Subcutaneous abdominal adipose tissue (tissue), 5 donors: ENCODE measurements around the gene RBCK1.
"Not testable (repeated sequence)": the region's sequence is repeated elsewhere in the genome, so short reads cannot be mapped to it uniquely, and the experiment has no call there.

ENCODE experiments used
- H3K27ac ChIP-seq: one replicate; pipeline ENCODE4 v1.7.0; 2013; ENCODE audit warnings: low read depth, mild to moderate bottlenecking, inconsistent platforms, low read length, moderate library complexity
- H3K27me3 ChIP-seq, 5 donors: one replicate each; pipeline ENCODE4 v1.7.0; 2013; ENCODE audit warnings: low read length in 5 of 5, inconsistent platforms in 1 of 5; ENCODE audit not compliant: control insufficient read depth in 5 of 5, insufficient read depth in 4 of 5
- H3K36me3 ChIP-seq, 5 donors: one replicate each; pipeline ENCODE4 v1.7.0; 2013; ENCODE audit warnings: low read length in 5 of 5; ENCODE audit not compliant: control insufficient read depth in 5 of 5, insufficient read depth in 5 of 5
- H3K4me1 ChIP-seq, 5 donors: one replicate each; pipeline ENCODE4 v1.7.0; 2013; ENCODE audit warnings: low read length in 5 of 5, mild to moderate bottlenecking in 3 of 5, moderate library complexity in 1 of 5; ENCODE audit not compliant: control insufficient read depth in 5 of 5, insufficient read depth in 5 of 5
- H3K4me3 ChIP-seq, 5 donors: one replicate each; pipeline ENCODE4 v1.7.0; 2013; ENCODE audit warnings: low read length in 5 of 5, low read depth in 1 of 5
- H3K9ac ChIP-seq, 5 donors: one replicate each; pipeline ENCODE4 v1.7.0; 2013; ENCODE audit warnings: low read length in 5 of 5, mild to moderate bottlenecking in 4 of 5, moderate library complexity in 3 of 5
- H3K9me3 ChIP-seq, 5 donors: one replicate each; pipeline ENCODE4 v1.7.0; 2013; ENCODE audit warnings: low read length in 5 of 5; ENCODE audit not compliant: control insufficient read depth in 5 of 5
- donor health status: healthy.
- donor health status: healthy.
- donor health status: healthy.
- donor health status: healthy.
- donor health status: healthy.

Gene RBCK1

DNA sequence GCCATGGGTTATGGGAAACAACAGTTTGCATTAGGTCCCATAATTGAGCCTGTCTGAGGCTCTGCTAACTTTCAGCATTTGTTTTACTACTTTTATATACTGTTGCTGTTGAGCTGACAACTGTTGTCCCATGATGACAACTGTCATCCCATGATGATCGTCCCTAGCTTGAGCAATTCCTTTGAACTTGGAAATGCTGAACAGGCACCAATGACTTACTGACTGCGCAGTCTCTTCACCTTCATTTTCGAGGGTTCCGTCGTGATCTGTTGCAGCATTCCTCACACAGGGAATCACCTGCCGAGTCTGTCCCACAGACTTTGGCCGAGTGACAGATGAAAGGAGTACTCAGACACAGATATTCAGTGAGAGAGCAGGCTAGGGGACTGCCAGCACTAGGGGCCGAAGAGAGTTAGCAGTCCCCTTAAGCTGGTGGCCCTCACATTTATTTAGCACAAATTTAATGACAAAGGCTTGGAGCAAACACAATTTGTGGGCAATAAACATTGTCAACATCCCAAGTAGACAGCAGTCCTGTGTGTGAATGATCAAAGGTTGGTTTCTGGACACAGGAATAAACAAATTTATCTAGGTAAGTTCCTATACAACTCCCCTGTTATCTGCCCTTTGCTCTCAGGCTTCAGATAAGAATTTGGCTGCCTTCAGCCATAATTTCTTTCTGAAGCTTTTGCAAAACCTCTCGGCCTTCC lies 64.2 kb downstream of the RBCK1 start:
- Histone ChIP-seq H3K4me1 (peaks cover 0 to 3% (median 0%) of the 10 kb centered on the region in 5 donors), H3K9me3 (peaks cover 0 to 4% (median 3%) of the 10 kb centered on the region in 5 donors), H3K9ac (no peak overlapping the region), H3K4me3 (no peak overlapping the region), H3K27ac (no peak overlapping the region), H3K36me3 (peaks cover 0 to 3% (median 0%) of the 10 kb centered on the region in 5 donors), H3K27me3 (peaks cover 0 to 6% (median 0%) of the 10 kb centered on the region in 5 donors)

DNA sequence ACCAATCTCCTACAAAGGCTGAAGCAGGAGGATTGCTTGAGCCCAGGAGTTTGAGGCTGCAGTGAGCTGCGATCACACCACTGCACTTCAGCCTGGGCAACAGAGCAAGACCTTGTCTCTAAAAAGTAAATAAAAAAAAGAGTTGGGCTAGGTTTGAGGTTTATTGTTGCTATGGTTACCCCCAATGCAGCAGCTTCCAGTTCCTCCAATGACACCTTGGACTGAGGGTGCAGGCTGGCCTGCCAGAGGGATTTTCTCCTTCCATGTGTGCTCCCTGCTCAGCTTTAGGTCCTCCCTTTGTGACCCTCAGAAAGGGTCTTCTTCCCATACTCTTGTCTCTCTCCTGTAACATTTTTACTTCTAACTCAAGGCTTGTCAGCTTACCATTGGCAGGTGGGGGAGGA lies 64.8 kb downstream of the RBCK1 start:
- no peak overlapping the region for H3K27ac ChIP-seq
- peaks cover 0 to 4% (median 3%) of the 10 kb centered on the region in 5 donors for H3K9me3 ChIP-seq
- no peak overlapping the region for H3K9ac ChIP-seq

DNA sequence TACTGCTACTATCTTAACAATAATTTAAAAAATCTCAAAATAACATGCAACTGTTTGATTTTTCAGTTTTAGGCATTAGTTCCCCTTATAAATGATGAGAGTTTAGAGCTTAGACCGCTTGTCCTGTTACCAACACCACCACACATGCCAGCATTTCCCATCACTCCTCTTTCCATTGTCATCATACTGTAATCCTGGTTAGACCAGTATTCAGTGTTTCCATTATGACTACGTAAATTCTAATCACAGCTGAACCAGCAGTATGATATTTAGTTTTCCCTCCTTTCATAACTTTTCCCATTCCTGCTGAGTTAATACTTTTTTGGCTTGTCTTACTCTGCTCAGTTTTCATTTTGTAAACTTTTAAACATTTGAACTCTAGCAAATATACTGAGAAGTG lies 66.5 kb downstream of the RBCK1 start:
- Histone ChIP-seq H3K27me3 (no peaks in the 10 kb centered on the region), H3K4me1 (peaks cover 0 to 12% (median 2%) of the 10 kb centered on the region in 5 donors), H3K9me3 (peaks cover 0 to 4% (median 3%) of the 10 kb centered on the region in 5 donors), H3K9ac (no peak overlapping the region), H3K27ac (no peak overlapping the region), H3K36me3 (peaks cover 0 to 11% (median 2%) of the 10 kb centered on the region in 5 donors), H3K4me3 (no peak overlapping the region)

More for the DNA sequence above, 64.8 kb downstream of the RBCK1 start:
- Histone ChIP-seq H3K4me3 (no peak overlapping the region), H3K36me3 (peaks cover 0 to 4% (median 0%) of the 10 kb centered on the region in 5 donors), H3K27me3 (peaks cover 0 to 6% (median 0%) of the 10 kb centered on the region in 5 donors), H3K4me1 (peaks cover 0 to 4% (median 0%) of the 10 kb centered on the region in 5 donors)

DNA sequence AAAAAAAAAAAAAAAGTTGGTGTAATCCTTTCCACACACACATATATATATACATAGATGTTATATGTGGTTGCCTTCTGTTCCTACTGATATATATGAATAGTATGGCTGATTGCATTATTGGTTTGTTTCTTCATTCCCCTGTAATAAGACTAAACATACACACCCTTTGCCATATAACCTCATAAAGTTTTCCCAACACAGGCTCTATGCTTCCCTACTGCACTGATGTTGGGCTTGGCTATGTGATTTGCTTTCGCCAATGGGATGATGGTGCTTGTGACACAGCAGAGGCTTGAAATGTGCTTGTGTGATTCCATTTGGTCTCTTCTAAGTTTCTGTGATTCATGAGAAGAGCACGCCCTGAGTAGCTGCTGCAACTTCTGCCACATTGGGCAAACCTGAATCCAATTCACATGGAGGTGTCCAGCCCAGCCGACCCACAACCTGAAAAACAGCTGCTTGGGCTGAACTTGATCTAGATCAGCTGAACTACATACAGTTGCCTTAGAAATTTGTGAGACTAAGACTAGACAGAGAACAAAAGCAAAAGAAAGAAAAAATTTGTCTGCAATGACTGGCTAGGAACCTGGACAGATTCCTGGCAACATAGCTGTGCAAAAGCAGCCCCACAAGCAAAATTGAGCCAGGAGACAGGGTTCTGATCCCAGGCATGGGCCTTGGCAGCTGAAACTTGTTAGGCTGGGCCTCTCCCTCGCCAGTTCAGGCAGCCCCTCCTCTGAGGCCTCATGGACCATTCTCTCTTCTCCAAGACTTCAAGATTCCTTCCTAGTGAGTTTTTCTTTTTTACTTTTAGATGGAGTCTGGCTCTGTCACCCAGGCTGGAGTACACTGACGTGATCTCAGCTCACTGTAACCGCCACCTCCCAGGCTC lies 67.6 kb downstream of the RBCK1 start:
- peaks cover 0 to 12% (median 2%) of the 10 kb centered on the region in 5 donors for H3K4me1 ChIP-seq
- peaks cover 2 to 11% (median 4%) of the 10 kb centered on the region in 5 donors for H3K36me3 ChIP-seq
- no peaks in the 10 kb centered on the region for H3K9me3 ChIP-seq
- H3K27ac ChIP-seq = no peak overlapping the region
- H3K9ac ChIP-seq = no peak overlapping the region
- no peak overlapping the region for H3K4me3 ChIP-seq
- no peaks in the 10 kb centered on the region for H3K27me3 ChIP-seq

DNA sequence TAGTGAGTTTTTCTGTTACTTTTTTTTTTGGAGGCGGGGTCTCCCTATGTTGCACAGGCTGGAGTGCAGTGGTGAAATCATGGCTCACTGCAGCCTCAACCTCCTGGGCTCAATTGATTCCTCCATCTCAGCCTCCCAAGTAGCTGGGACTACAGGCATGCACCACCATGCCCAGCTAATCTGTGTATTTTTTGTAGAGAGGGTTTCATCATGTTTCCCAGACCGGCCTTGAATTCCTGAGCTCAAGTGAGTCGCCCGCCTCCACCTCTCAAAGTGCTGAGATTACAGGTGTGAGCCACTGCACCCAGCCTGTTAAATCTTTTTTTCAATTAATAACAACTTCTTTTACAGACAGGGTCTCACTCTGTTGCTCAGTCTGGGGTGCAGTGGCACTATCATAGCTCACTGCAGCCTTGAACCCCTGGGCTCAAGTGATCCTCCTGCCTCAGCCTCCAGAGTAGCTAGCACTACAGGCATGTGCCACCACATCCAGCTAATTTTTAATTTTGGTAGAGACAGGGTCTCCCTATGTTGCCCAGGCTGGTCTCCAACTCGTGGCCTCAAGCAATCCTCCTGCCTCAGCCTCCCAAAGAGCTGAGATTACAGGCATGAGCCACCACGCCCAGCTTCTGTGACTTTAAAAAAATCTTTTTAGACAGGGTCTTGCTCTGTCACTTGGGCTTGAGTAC lies 68.6 kb downstream of the RBCK1 start:
- H3K4me3 ChIP-seq, H3K9me3 ChIP-seq, H3K9ac ChIP-seq, H3K27ac ChIP-seq, H3K27me3 ChIP-seq: not testable (repeated sequence)
- H3K36me3 ChIP-seq = peaks cover 5 to 19% (median 8%) of the 10 kb centered on the region in 5 donors
- peaks cover 0 to 12% (median 2%) of the 10 kb centered on the region in 5 donors for H3K4me1 ChIP-seq

DNA sequence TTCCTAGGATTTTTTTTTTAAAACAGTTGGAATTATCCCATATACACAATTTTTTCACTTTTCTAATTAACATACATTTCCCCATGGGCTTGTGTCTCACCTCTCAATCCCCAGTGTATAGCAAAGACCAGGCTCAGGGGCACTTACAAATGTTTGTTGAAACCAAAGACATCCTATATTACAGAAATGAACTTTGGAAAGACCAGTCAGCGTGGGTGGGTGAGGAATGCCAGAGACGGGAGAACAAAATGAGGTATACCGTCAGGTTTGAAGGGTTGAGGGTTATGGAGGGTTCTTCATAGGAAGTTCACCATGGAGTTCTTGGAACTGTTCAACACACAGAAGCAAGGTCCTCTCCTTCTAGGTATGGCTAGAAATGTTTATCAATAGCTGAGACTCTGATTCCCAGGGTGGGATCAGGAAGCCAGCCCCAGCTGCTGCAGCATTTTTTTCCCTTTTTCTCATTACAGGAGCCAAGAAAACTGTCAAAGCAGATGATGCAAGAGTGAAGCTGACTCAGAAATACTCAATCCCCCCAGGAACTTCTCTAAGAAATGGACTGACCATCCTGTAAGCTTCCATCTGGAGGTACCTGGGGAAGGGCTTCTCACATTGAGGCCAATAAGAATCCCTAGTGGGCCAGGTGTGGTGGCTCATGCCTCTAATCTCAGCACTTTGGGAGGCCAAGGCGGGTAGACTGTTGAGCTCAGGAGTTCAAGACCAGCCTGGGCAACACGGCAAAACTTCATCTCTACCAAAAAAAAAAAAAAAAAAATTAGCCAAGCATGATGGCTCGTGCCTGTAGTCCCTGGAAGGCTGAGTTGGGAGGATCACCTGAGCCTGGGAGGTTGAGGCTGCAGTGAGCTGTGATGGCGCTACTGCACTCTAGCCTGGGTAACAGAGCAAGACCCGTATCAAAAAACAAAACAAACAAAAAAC lies 70.2 kb downstream of the RBCK1 start:
- Histone ChIP-seq H3K9me3 (no peaks in the 10 kb centered on the region), H3K27ac (no peak overlapping the region), H3K27me3 (no peaks in the 10 kb centered on the region), H3K4me1 (peaks cover 0 to 12% (median 2%) of the 10 kb centered on the region in 5 donors), H3K36me3 (peaks cover 16 to 32% (median 20%) of the 10 kb centered on the region in 5 donors), H3K4me3 (no peak overlapping the region), H3K9ac (no peak overlapping the region)

DNA sequence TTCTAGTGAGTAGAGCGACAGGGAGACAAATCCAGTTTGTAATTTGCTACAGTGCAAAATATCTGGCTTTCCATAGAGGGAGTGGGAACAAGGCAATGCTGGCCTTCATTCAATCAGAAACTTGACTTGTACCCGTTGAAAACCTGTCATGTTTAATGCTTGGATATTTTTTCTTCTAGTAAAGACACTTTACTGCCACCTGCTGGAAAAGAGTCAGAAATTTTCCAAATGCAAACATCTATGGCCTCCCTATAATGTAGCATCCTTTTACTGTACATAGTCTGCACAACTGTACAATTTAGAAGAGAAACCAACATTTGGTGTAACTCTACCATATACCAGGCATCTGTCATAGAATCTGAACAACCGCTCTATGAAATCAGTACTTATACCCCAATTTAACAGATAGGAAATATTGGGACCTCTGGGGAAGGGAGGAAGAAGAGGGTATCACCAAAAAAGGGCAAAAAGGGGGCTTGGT lies 70.9 kb downstream of the RBCK1 start:
- peaks cover 0 to 16% (median 3%) of the 10 kb centered on the region in 5 donors for H3K4me1 ChIP-seq
- H3K4me3 ChIP-seq = no peak overlapping the region
- H3K27me3 ChIP-seq = no peaks in the 10 kb centered on the region
- H3K36me3 ChIP-seq = peaks cover 17 to 37% (median 24%) of the 10 kb centered on the region in 5 donors
- no peak overlapping the region for H3K27ac ChIP-seq
- no peak overlapping the region for H3K9ac ChIP-seq
- H3K9me3 ChIP-seq = no peaks in the 10 kb centered on the region

DNA sequence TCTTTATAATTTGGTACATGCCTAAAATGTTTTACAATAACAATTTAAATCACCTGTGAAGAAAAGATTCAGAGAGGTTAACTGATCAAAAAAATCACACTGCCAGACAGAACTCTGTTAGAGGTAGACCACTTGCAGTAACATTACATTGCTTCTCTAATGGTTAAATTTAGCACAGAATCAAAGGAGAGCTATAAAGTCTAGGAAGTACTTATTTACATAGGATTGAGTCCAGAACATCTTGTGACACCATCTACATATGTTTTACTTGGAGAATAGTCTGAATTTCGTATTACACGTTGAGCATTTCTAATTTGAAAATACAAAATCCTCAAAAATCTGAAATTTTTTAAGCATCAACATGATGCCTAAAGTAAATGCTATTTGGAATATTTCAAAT lies 71.4 kb downstream of the RBCK1 start:
- Histone ChIP-seq H3K27ac (no peak overlapping the region), H3K9me3 (no peaks in the 10 kb centered on the region), H3K4me3 (no peak overlapping the region), H3K4me1 (peaks cover 0 to 21% (median 8%) of the 10 kb centered on the region in 5 donors), H3K27me3 (no peaks in the 10 kb centered on the region), H3K36me3 (peaks cover 17 to 42% (median 24%) of the 10 kb centered on the region in 5 donors), H3K9ac (no peak overlapping the region)

DNA sequence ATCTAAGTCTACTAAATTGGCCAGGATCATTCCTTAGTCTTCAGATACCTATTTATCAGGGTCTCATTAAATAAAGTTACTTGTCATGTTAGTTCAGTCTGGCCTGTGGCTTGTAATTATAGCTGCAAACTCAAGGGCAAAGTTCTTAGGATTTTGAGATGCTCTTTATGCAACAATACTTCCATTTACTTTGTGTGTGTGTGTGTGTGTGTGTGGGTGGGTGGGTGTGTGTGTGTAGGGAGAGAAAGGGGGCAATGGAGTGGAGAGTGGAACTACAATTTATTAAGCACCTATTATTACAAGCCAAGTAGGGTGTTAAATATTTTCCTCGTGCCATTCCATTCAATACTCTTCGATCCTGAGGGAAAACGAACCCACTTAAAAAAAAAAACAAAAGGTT lies 71.9 kb downstream of the RBCK1 start:
- Histone ChIP-seq H3K4me3 (no peak overlapping the region), H3K9me3 (no peaks in the 10 kb centered on the region), H3K27ac (no peak overlapping the region), H3K9ac (no peak overlapping the region), H3K36me3 (peaks cover 17 to 45% (median 24%) of the 10 kb centered on the region in 5 donors), H3K4me1 (peaks cover 0 to 21% (median 8%) of the 10 kb centered on the region in 5 donors), H3K27me3 (no peaks in the 10 kb centered on the region)
